PC-3 (cell line): ENCODE measurements around the gene ATG2A. TPM values are rescaled to one million over a fixed set of nuclear protein-coding genes. Genes with fewer than 3 reads are reported as not detected.

ENCODE experiments used
- ATAC-seq: fragments of 200-7000 bp; cut with Tn5 transposase; 2 replicates; pipeline ENCODE4 v1.9.1; 2020; ENCODE audit warnings: mild to moderate bottlenecking, moderate library complexity
- BruUV-seq: library from RNA; stranded (reverse); fragments of 400-500 nt; replicated peaks from 2 replicates; lab custom pipeline; 2021; lab: Mats Ljungman, UMichigan
- CTCF ChIA-PET: fragments of 300-600 bp; sonication (Branson Sonifier 250); formaldehyde crosslinking; loops from one replicate; lab custom pipeline; 2022; ENCODE audit warnings: antibody characterized with exemption; lab: Charles Lee
- POLR2A ChIA-PET: fragments of 300-600 bp; sonication (Branson Sonifier 250); formaldehyde crosslinking; loops from one replicate; lab custom pipeline; 2022; ENCODE audit warnings: antibody characterized with exemption; ENCODE audit not compliant: unreplicated experiment; lab: Charles Lee
- DNase-seq: peaks from one replicate; pipeline ENCODE4 v3.0.0-alpha.2; 2015
- H2AFZ ChIP-seq: fragments of 300-600 bp; sonication (generic); 2 replicates; pipeline ENCODE4 v1.6.0; 2016; ENCODE audit warnings: antibody characterized with exemption, low read length
- H3F3A ChIP-seq: fragments of 300-600 bp; sonication (generic); one replicate; pipeline ENCODE4 v1.6.0; 2017; ENCODE audit warnings: antibody characterized with exemption, low read length, control low read depth, mild to moderate bottlenecking; ENCODE audit not compliant: unreplicated experiment
- H3K27ac ChIP-seq: fragments of 300-600 bp; sonication (generic); 2 replicates; pipeline ENCODE4 v1.5.1; 2016; ENCODE audit warnings: mild to moderate bottlenecking, low read length
- H3K27me3 ChIP-seq: fragments of 300-600 bp; sonication (generic); 2 replicates; pipeline ENCODE4 v1.6.1; 2016; ENCODE audit warnings: low read length, mixed read lengths
- H3K36me3 ChIP-seq: fragments of 300-600 bp; sonication (generic); 2 replicates; pipeline ENCODE4 v1.6.1; 2016; ENCODE audit warnings: low read depth, mixed run types, low read length, mixed read lengths
- H3K4me1 ChIP-seq: fragments of 300-600 bp; sonication (generic); 2 replicates; pipeline ENCODE4 v1.5.1; 2016; ENCODE audit warnings: low read length; ENCODE audit not compliant: insufficient read depth
- H3K4me2 ChIP-seq: fragments of 300-600 bp; sonication (generic); 2 replicates; pipeline ENCODE4 v1.6.0; 2016; ENCODE audit warnings: low read length
- H3K4me3 ChIP-seq: fragments of 300-600 bp; sonication (generic); 2 replicates; pipeline ENCODE4 v1.5.1; 2016; ENCODE audit warnings: mild to moderate bottlenecking, low read length, mixed read lengths
- H3K79me2 ChIP-seq: fragments of 300-600 bp; sonication (generic); 2 replicates; pipeline ENCODE4 v1.6.1; 2017; ENCODE audit warnings: low read length, mixed read lengths
- H3K9ac ChIP-seq: fragments of 300-600 bp; sonication (generic); 2 replicates; pipeline ENCODE4 v1.6.0; 2016; ENCODE audit warnings: mild to moderate bottlenecking, low read length
- H3K9me2 ChIP-seq: fragments of 300-600 bp; sonication (generic); replicated peaks from 2 replicates; pipeline ENCODE4 v1.6.1; 2016; ENCODE audit warnings: mixed run types, low read length, mixed read lengths
- H3K9me3 ChIP-seq: fragments of 300-600 bp; sonication (generic); 2 replicates; pipeline ENCODE4 v1.6.1; 2016; ENCODE audit warnings: low read length, mixed read lengths
- H4K20me1 ChIP-seq: fragments of 300-600 bp; sonication (generic); 2 replicates; pipeline ENCODE4 v1.6.1; 2016; ENCODE audit warnings: low read length, mixed read lengths
- EZH2 ChIP-seq: fragments of 300-600 bp; sonication (generic); IDR thresholded peaks from one replicate; pipeline ENCODE4 v1.6.1; 2017; ENCODE audit warnings: antibody characterized with exemption, mild to moderate bottlenecking, low read length; ENCODE audit not compliant: unreplicated experiment
- EZH2phosphoT487 ChIP-seq: fragments of 300-600 bp; sonication (generic); IDR thresholded peaks from 2 replicates; pipeline ENCODE4 v1.6.1; 2018; ENCODE audit warnings: mild to moderate bottlenecking, antibody characterized with exemption, low read length, borderline replicate concordance
- intact Hi-C: fragments of 100-400 bp; cut with micrococcal nuclease; formaldehyde crosslinking; loops from 2 replicates; pipeline ENCODE4 v1.9.0; 2023
- total RNA-seq: library from RNA; depleted of rRNA; stranded (reverse); fragments of >200 nt; gene quantifications from 2 replicates; pipeline ENCODE4 v1.2.3, GENCODE V29; 2014
- TF ChIP-seq, protein P1 (sequence below): fragments of 300-600 bp; sonication (generic); conservative IDR thresholded peaks from 2 replicates; pipeline ENCODE4 v1.5.1; 2017; ENCODE audit warnings: antibody characterized with exemption, low read depth, mild to moderate bottlenecking, low read length

ATG2A gene
- total RNA-seq, 1 experiment from 2014 or later, result 45.6 TPM

DNA sequence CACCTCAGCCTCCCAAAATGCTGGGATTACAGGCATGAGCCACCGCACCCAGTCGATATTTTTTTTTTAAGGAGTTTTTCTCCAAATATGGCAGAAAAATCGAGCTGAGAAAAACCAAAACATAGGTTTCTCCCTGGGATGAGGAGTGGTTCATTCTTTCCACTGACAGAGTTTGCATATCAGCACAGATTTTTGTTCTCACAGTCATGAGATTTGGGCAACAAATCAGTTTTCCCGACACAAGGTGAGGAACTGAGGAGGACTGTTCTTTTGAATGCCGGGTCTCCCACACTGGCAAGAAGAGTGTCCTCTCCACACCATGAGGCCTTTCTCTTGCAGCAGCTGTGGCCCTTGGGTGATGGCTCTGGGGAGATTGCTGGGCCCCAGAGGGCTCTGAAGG, 34.8 kb downstream of the ATG2A start:
- no peak overlapping the region for H3K4me3 ChIP-seq
- no peaks in the 10 kb centered on the region for H3F3A ChIP-seq
- CTCF ChIA-PET, result interaction anchor here (0.6 kb wide), 1 partner anchor 39 kb away, joined by 4 read pairs; no protein-coding TSS in a partner anchor
- H3K9me2 ChIP-seq, result no peaks in the 10 kb centered on the region
- no TSS peak for BruUV-seq
- H2AFZ ChIP-seq, result no peak overlapping the region
- H3K9ac ChIP-seq, result no peak overlapping the region
- intact Hi-C loops, result no loop called here
- no peaks in the 10 kb centered on the region for H3K9me3 ChIP-seq
- no peak overlapping the region for H3K4me2 ChIP-seq
- H4K20me1 ChIP-seq, result peaks cover 10% of the 10 kb centered on the region
- H3K27me3 ChIP-seq, result no peaks in the 10 kb centered on the region
- no peaks in the 10 kb centered on the region for H3K36me3 ChIP-seq
- peaks cover 22% of the 10 kb centered on the region for H3K79me2 ChIP-seq
- TF ChIP-seq EZH2phosphoT487 (no peak), EZH2 (no peak)
- TF ChIP-seq, protein P1, sequence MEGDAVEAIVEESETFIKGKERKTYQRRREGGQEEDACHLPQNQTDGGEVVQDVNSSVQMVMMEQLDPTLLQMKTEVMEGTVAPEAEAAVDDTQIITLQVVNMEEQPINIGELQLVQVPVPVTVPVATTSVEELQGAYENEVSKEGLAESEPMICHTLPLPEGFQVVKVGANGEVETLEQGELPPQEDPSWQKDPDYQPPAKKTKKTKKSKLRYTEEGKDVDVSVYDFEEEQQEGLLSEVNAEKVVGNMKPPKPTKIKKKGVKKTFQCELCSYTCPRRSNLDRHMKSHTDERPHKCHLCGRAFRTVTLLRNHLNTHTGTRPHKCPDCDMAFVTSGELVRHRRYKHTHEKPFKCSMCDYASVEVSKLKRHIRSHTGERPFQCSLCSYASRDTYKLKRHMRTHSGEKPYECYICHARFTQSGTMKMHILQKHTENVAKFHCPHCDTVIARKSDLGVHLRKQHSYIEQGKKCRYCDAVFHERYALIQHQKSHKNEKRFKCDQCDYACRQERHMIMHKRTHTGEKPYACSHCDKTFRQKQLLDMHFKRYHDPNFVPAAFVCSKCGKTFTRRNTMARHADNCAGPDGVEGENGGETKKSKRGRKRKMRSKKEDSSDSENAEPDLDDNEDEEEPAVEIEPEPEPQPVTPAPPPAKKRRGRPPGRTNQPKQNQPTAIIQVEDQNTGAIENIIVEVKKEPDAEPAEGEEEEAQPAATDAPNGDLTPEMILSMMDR, result no peak
- DNase-seq (no peak), ATAC-seq (no peak)
- no peak overlapping the region for H3K27ac ChIP-seq
- peaks cover 19% of the 10 kb centered on the region for H3K4me1 ChIP-seq
- POLR2A ChIA-PET, result no interaction called here

DNA sequence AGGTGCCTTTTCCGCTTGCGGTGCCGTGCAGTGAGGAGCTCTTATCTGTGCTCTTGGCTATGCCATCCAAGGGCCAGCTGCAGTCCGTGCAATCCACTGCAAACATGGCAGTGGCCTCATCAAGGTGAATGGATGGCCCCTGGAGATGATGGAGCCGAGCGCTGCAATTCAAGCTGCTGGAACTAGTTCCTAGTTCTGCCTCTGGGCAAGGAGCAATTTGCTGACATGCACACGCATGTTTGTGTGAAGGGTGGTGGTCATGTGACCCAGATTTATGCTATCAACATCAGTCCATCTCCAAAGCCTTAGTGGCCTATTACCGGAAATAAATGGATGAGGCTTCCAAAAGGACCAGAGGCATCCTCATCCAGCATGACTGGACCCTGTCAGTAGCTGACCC, 35.5 kb downstream of the ATG2A start:
- ChIA-PET CTCF (no interaction called here), POLR2A (interaction anchor here (1.0 kb wide), 1 partner anchor 13 kb away, joined by 9 read pairs; no protein-coding TSS in a partner anchor)
- Histone ChIP-seq H3F3A (no peaks in the 10 kb centered on the region), H3K4me1 (peaks cover 19% of the 10 kb centered on the region), H3K9me3 (no peaks in the 10 kb centered on the region), H4K20me1 (peaks cover 18% of the 10 kb centered on the region), H3K4me2 (no peak overlapping the region), H2AFZ (no peak overlapping the region), H3K79me2 (peaks cover 29% of the 10 kb centered on the region), H3K9ac (no peak overlapping the region), H3K27me3 (no peaks in the 10 kb centered on the region), H3K36me3 (no peaks in the 10 kb centered on the region), H3K4me3 (no peak overlapping the region), H3K27ac (no peak overlapping the region), H3K9me2 (no peaks in the 10 kb centered on the region)
- no TSS peak for BruUV-seq
- no peak for TF ChIP-seq EZH2
- no peak for TF ChIP-seq EZH2phosphoT487
- TF ChIP-seq, protein P1, result no peak
- no peak for DNase-seq
- intact Hi-C loops, result no loop called here
- no peak for ATAC-seq

DNA sequence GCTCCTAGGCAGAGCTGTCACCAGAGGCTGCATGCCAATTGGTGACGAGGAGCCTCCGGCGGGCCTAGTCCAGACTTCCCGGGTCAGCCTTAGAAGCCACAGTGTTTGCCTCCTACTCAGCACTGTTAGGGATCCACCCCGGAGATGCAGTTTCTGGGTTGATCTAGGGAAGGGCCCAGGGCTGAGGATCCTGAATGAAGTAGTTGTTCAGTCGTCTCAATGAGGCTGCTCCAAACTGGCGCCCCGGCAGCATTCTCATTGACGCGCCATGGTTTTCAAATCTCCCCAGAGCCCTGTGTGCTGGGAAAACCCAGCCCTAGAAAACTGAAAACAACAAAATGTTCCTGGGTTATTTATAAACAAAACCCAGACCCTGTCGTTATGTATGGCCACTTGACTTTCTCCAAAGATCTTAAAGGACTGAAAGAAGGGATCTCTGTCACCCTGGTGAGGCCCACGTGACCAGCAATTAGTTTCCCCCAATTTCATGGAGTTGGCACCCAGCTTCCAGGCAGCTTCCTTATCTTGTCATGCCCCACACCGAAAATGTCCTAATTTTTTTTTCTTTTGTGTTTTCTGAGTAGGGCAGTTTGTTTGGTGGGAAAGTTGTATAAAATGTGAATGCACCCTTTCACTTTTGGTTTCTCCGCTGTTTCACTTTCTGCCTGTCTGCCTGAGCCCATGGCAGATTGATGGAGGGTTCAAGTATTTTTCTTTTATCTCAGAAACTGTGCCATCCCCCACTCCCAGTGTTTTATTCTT, 36.6 kb downstream of the ATG2A start:
- CTCF ChIA-PET, result interaction anchor here (2.4 kb wide), 1 partner anchor 32 kb away, joined by 5 read pairs; no protein-coding TSS in a partner anchor
- DNase-seq, result no peak

More for the DNA sequence above, 36.6 kb downstream of the ATG2A start:
- H3K4me2 ChIP-seq, result no peak overlapping the region
- H3K36me3 ChIP-seq, result no peaks in the 10 kb centered on the region
- TF ChIP-seq, protein P1, result no peak
- no peak for TF ChIP-seq EZH2
- no peak for TF ChIP-seq EZH2phosphoT487
- H3F3A ChIP-seq, result no peaks in the 10 kb centered on the region
- no peaks in the 10 kb centered on the region for H3K27me3 ChIP-seq
- H3K79me2 ChIP-seq, result peaks cover 40% of the 10 kb centered on the region
- POLR2A ChIA-PET, result no interaction called here
- ATAC-seq, result no peak
- no peak overlapping the region for H3K9ac ChIP-seq
- H3K27ac ChIP-seq, result no peak overlapping the region
- H3K9me2 ChIP-seq, result no peaks in the 10 kb centered on the region
- H3K4me3 ChIP-seq, result no peak overlapping the region
- intact Hi-C loops, result no loop called here
- BruUV-seq, result no TSS peak
- peaks cover 28% of the 10 kb centered on the region for H4K20me1 ChIP-seq
- H2AFZ ChIP-seq, result no peak overlapping the region
- peaks cover 20% of the 10 kb centered on the region for H3K4me1 ChIP-seq
- no peaks in the 10 kb centered on the region for H3K9me3 ChIP-seq
